ENCODE results near the gene STK32A.

Gene STK32A

DNA sequence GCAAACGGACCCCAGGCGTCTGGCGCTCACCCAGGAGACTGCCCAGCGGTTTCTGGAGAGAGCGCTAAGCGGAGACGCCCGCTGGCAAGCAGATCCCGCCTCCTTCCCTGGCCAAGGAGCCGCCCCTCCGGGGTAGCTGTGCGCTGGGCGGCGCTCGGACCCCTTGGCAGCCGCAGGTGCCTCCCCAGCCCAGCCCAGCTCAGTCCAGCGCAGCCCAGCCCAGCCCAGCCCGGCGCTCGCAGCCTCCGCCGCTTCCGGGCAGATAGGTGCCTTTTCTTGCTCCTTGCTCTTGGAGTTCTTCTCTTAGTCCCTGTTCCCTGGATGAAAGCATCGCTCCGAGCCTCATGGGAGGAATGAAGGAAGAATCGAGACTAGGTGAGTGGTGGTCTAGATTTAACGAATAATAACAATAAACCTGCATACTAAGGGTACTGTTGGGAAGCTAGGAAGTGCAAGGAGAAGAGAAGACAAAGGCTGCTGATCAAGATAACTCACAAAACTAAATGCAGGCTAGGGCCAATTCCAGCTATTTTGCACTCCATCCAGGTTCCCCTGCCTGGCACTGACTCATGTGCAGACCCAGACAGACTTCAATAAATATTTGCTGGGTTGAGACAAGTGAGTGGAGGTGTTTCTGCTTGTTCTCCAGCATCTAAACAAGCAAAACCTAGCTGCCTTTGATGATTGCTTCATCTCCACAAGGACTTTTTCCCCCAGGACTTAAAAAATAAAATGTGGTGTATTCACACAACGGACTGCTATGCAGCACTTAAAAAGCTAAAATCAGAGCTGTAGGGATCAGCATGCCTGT is at the start of gene STK32A:
TSS of gene STK32A (plus strand) at position 202 of the 811 bp plus-strand sequence. CDS start 4,609 bp downstream, outside the sequence.
- Mint-ChIP-seq H3K9me3 (peaks cover 3% of the 10 kb centered on the region), H3K27ac (no peak within 1 kb of the TSS), H3K4me1 (peaks cover 4% of the 10 kb centered on the region), H3K27me3 (peaks cover 38% of the 10 kb centered on the region), H3K36me3 (ENCODE audit: low read depth) (no peaks in the 10 kb centered on the region), H3K4me3 (no peak within 1 kb of the TSS)
- DNase-seq, result no peak
- no peak for ATAC-seq

DNA sequence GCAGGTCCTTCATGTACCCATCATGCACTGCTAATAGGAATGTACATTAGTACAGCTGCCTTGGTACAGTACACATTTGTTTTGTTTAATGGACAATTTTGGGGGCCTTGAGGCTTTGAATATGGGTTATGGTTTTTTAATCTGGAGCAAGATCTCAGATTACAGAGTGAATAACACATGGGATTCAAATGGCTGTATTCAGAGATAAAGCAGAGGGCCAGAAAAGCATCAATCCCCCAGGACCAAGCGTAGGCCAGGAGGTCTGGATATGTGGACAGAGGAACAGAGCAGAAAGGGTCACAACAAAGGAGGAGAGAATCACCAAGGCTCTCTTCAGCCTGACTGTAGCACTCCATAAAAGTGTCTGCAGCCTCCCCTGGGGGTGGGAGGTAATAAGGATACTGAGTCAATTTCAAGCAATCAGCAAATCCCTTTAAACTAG is 47.7 kb upstream of the STK32A start:
- DNase-seq (no peak), ATAC-seq (no peak)
- Mint-ChIP-seq H3K27ac (no peak overlapping the region), H3K36me3 (ENCODE audit: low read depth) (no peaks in the 10 kb centered on the region), H3K9me3 (no peaks in the 10 kb centered on the region), H3K27me3 (peaks cover 11% of the 10 kb centered on the region), H3K4me1 (peaks cover 2% of the 10 kb centered on the region), H3K4me3 (no peak overlapping the region)

DNA sequence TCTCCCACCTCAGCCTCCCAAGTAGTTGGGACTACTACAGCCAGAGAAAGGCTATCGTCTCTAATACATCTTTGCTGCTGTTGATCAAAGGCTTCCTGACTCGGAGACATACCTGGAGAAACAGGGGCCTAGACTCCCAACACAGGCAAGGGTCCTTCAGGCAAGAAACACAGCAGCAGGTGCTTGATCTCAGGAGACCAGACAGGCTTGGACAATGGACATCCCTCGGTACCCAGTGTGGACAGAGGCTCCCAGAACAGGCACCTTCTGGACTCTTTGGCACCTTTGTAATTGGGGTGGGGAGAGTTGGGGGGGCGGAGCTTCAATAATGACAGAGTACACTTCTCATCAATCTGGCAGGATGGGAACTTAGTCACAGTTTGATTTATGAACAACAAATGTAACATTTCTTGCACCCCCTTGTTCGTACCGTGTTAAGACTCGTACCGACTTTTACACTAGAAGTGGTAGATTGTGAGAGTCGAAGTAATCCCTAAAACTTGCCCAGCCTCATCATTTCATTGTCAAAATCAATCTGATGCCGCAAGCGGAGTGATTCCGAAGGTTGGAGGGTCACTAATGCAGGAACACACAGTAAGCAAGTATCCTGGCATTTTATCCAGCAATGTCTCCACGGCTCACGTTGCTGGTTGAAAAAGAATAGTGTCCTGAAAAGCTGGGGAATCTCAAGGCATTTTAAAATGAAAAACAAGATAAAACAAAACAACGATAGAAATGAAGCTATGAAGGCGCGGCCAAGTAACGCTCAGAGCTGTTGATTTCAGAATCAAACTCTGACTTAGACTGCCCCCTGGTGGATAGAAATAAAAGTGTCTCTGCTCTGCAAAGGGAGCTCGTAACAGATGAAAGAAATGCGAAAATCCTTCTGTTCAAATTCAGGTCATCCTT is 46.4 kb upstream of the STK32A start:
- H3K27ac Mint-ChIP-seq, result no peak overlapping the region
- no peak overlapping the region for H3K4me3 Mint-ChIP-seq
- H3K27me3 Mint-ChIP-seq, result peaks cover 15% of the 10 kb centered on the region
- no peaks in the 10 kb centered on the region for H3K36me3 Mint-ChIP-seq (ENCODE audit: low read depth)
- DNase-seq, result peak; percentile 42
- peak; percentile 52 for ATAC-seq
- H3K9me3 Mint-ChIP-seq, result no peaks in the 10 kb centered on the region
- H3K4me1 Mint-ChIP-seq, result peaks cover 2% of the 10 kb centered on the region

DNA sequence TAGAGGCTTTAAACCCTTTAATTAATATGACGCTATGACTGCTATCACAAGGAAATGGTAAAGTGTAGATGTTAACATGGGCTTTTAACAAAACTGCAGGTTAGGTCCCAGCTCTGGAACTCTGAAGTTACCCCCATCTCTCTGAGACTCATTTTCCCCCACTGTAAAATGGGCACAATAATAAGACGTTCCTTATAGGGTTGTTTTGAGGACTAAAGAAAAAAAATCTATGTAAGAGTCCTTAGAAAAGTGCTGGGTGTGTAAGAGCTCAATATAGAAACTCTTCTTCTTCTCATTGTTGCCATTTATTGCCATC is 45.8 kb upstream of the STK32A start:
- H3K27me3 Mint-ChIP-seq, result peaks cover 16% of the 10 kb centered on the region
- no peak for DNase-seq
- peaks cover 2% of the 10 kb centered on the region for H3K4me1 Mint-ChIP-seq
- no peak overlapping the region for H3K4me3 Mint-ChIP-seq
- no peaks in the 10 kb centered on the region for H3K36me3 Mint-ChIP-seq (ENCODE audit: low read depth)
- ATAC-seq, result no peak
- no peak overlapping the region for H3K27ac Mint-ChIP-seq
- no peaks in the 10 kb centered on the region for H3K9me3 Mint-ChIP-seq

DNA sequence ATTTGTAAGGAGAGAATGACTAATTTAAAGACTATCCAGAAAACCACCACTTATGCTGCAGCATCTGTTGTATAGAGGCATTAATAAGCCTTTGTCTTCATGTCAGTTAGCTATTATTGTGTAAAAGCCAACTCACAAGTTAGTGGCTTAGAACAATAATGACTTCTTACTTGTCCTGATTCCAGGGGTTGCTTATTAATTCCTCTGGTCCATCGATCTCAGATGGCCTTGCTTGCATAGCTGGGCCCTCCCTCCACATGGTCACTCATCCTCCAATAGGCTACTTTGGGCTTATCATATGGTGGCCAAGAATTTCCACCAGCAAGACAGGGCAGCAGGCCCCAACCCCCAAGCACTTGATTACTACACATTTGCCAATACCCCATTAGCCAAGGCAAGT is 44.5 kb upstream of the STK32A start:
- peaks cover 2% of the 10 kb centered on the region for H3K4me1 Mint-ChIP-seq
- no peak overlapping the region for H3K4me3 Mint-ChIP-seq
- no peak overlapping the region for H3K27ac Mint-ChIP-seq
- H3K27me3 Mint-ChIP-seq, result peaks cover 13% of the 10 kb centered on the region
- no peaks in the 10 kb centered on the region for H3K36me3 Mint-ChIP-seq (ENCODE audit: low read depth)
- no peaks in the 10 kb centered on the region for H3K9me3 Mint-ChIP-seq
- no peak for DNase-seq
- ATAC-seq, result no peak

DNA sequence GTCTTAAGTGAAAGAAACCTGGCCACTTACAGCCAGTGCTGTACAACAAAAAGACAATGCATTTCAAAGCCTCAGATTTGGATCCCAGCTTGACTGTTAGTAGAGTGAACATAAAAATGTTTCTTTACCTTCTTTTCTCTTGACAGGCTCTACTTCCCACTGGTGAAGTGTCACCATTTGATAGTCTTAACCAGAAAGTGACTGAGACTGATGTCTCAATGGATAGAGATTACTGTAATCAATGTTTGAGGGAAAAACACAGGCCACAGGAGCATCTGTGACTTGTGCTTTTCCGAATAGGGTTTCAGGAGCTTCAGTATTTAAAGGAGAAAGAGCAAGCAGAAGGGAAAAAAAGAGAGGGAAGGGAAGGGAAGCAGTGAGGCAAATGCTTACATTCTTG is 41.7 kb upstream of the STK32A start:
- Mint-ChIP-seq H3K36me3 (ENCODE audit: low read depth) (no peaks in the 10 kb centered on the region), H3K27ac (no peak overlapping the region), H3K27me3 (peaks cover 13% of the 10 kb centered on the region), H3K4me3 (no peak overlapping the region), H3K9me3 (no peaks in the 10 kb centered on the region), H3K4me1 (peaks cover 2% of the 10 kb centered on the region)
- DNase-seq (no peak), ATAC-seq (no peak)

DNA sequence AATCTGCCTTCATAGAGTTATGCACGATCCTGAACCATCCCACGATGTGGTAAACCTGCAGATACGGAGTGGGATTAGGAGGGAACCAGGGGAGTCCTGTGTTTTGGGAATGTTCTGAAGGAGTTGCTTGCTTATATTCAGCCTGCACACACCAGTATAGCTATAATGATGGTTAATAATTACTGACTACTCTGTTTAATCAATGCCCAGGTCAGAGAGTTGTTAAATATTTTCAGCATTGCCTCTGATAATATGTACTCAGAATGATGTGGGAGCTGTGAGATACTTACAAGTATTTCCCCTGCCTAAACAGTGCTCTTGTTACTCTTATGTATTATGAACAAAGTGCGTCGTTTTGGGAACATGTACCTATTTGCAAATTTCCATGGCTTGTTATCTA is 34.8 kb upstream of the STK32A start:
- H3K9me3 Mint-ChIP-seq, result no peaks in the 10 kb centered on the region
- no peak overlapping the region for H3K27ac Mint-ChIP-seq
- DNase-seq (no peak), ATAC-seq (no peak)
- H3K27me3 Mint-ChIP-seq, result peaks cover 6% of the 10 kb centered on the region
- no peaks in the 10 kb centered on the region for H3K36me3 Mint-ChIP-seq (ENCODE audit: low read depth)
- no peaks in the 10 kb centered on the region for H3K4me1 Mint-ChIP-seq
- no peak overlapping the region for H3K4me3 Mint-ChIP-seq

DNA sequence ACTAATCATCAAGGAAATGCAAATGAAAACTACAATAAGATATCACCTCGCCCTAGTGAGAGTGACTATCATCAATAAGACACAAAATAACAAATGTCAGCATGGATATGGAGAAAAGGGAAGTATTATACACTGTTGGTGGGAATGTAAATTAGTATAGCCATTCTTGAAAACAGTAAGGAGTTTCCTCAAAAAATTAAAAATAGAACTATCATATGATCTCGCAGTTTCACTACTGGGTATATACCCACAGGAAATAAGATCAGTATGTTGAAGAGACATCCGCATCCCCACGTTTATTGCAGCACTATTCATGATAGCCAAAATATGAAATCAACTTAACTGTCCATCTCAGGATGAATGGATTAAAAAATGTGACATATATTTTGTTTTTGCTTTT is 31.6 kb upstream of the STK32A start:
- ATAC-seq (no peak), DNase-seq (no peak)
- no peaks in the 10 kb centered on the region for H3K9me3 Mint-ChIP-seq
- H3K27ac Mint-ChIP-seq, result no peak overlapping the region
- peaks cover 7% of the 10 kb centered on the region for H3K27me3 Mint-ChIP-seq
- H3K4me3 Mint-ChIP-seq, result no peak overlapping the region
- no peaks in the 10 kb centered on the region for H3K4me1 Mint-ChIP-seq
- H3K36me3 Mint-ChIP-seq (ENCODE audit: low read depth), result no peaks in the 10 kb centered on the region

DNA sequence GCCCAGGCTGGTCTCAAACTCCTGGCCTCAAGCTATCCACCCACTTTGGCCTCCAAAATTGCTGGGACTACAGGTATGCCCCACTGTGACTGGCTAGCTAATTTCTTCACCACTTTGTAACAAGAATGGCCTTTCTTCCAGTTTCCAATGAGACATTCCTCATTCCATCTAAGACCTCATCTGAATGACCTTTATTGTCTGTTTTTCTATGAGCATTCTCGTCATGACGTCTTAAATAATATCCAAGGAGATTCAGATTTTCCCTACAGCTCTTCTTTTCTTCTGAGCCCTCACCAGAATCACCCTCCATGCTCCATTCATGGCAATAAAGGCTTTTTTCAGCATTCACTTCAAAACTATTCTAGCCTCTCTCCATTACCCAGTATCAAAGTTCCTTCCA is 30.2 kb upstream of the STK32A start:
- Mint-ChIP-seq H3K27ac (no peak overlapping the region), H3K9me3 (no peaks in the 10 kb centered on the region), H3K27me3 (peaks cover 7% of the 10 kb centered on the region), H3K4me1 (no peaks in the 10 kb centered on the region), H3K36me3 (ENCODE audit: low read depth) (no peaks in the 10 kb centered on the region), H3K4me3 (no peak overlapping the region)
- DNase-seq (no peak), ATAC-seq (no peak)

DNA sequence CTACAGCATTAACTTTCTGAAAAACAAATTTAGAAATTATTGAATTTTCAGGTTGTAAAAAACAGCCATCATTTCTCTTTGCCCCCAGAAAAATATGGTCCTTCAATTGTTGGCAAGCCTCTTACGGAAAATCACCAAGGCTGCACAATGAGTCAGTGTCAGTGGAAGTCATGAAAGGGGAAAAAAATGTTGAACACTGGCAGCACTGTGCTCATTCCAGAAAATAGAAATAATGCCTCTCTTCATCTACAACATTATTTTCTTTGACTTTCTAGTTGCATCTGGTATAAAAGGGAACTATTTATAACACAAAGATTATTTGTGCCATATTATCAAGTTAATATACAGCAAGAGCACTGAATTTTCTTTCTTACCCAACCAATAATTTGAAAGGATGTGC is 26.7 kb upstream of the STK32A start:
- Mint-ChIP-seq H3K4me1 (no peaks in the 10 kb centered on the region), H3K36me3 (ENCODE audit: low read depth) (no peaks in the 10 kb centered on the region), H3K27me3 (peaks cover 4% of the 10 kb centered on the region), H3K4me3 (no peak overlapping the region), H3K27ac (no peak overlapping the region), H3K9me3 (no peaks in the 10 kb centered on the region)
- ATAC-seq (no peak), DNase-seq (no peak)

DNA sequence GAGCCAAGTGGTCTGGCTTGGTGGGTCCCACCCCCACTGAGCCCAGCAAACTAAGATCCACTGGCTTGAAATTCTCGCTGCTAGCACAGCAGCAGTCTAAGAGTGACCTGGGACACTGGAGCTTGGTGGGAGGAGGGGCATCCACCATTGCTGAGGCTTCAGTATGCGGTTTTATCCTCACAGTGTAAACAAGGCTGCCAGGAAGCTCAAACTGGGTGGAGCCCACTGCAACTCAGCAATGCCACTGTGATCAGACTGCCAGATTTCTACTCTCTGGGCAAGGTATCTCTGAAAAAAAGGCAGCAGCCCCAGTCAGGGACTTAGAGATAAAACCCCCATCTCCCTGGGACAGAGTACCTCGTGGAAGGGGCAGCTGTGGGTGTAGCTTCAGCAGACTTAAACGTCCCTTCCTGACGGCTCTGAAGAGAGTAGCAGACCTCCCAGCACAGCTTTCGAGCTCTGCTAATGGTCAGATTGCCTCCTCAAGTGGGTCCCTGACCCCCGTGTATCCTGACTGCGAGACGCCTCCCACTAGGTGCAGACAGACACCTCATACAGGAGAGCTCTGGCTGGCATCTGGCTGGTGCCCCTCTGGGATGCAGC is 18.2 kb upstream of the STK32A start:
- DNase-seq, result no peak
- no peak for ATAC-seq
- no peak overlapping the region for H3K27ac Mint-ChIP-seq
- no peak overlapping the region for H3K4me3 Mint-ChIP-seq
- H3K27me3 Mint-ChIP-seq, result no peaks in the 10 kb centered on the region
- H3K4me1 Mint-ChIP-seq, result no peaks in the 10 kb centered on the region
- H3K36me3 Mint-ChIP-seq (ENCODE audit: low read depth), result no peaks in the 10 kb centered on the region
- H3K9me3 Mint-ChIP-seq, result peaks cover 5% of the 10 kb centered on the region

DNA sequence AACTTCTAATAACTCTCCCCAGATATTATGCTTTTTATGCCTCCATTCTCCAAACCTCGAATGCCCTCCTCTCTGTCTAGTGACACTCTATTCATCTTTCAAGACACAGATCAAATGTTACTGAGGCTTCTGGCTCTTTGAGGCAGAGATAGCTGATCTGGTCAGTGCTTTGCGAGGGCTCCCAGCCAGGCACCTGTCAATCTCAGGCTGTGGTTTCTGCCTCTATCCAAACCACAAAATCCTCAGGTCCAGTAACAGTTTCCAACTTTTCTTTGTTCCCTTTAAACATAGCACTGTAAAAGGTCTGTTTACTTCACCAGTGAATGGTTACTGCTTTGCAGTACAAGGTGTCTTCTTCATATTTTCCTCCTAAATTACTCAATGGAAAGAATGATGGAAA is 11.5 kb upstream of the STK32A start:
- H3K9me3 Mint-ChIP-seq, result peaks cover 5% of the 10 kb centered on the region
- DNase-seq, result no peak
- no peaks in the 10 kb centered on the region for H3K27me3 Mint-ChIP-seq
- H3K4me3 Mint-ChIP-seq, result no peak overlapping the region
- no peak overlapping the region for H3K27ac Mint-ChIP-seq
- no peaks in the 10 kb centered on the region for H3K4me1 Mint-ChIP-seq
- no peak for ATAC-seq
- H3K36me3 Mint-ChIP-seq (ENCODE audit: low read depth), result no peaks in the 10 kb centered on the region

DNA sequence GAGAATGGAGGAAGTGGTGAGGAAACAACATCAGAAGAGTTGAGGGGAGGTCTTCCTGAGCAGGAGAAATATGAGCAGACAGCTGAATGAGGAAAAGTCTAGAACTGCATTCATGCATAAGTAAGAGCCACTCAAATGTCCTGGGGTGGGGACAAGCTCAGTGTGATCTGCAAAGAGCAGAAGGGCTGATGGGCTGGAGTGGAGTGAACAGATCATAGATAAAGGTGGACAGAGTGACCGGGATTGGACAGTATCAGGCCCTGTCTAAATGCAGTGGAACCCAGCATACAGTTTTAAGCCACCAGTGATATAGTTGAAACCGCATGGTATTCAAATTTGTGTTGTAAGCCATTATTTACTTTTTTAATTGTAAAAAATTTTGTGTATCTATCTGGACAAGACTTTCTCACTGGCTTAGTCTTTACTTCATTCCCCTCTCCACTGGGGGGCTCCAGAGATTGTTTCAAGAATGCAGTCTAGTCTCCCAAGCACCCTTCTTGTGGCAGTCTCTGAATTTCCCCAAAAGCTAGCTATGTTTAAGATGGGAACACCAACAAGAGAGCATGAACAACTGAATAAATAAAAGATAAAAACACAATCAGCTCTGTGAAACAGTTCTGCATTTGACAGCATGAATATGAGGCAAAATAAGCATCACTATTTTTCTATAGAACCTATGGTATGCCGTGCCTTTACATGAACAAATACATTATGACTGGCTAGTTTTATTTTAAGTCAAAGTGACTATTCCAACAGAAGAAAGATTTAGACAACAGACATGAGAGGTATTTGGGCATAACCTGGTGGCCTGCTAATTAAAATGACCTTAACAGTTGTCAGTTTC is 10.7 kb upstream of the STK32A start:
- no peak for DNase-seq
- H3K36me3 Mint-ChIP-seq (ENCODE audit: low read depth), result no peaks in the 10 kb centered on the region
- H3K4me3 Mint-ChIP-seq, result no peak overlapping the region
- H3K9me3 Mint-ChIP-seq, result peaks cover under 1% of the 10 kb centered on the region
- ATAC-seq, result no peak
- H3K27me3 Mint-ChIP-seq, result no peaks in the 10 kb centered on the region
- no peaks in the 10 kb centered on the region for H3K4me1 Mint-ChIP-seq
- no peak overlapping the region for H3K27ac Mint-ChIP-seq

DNA sequence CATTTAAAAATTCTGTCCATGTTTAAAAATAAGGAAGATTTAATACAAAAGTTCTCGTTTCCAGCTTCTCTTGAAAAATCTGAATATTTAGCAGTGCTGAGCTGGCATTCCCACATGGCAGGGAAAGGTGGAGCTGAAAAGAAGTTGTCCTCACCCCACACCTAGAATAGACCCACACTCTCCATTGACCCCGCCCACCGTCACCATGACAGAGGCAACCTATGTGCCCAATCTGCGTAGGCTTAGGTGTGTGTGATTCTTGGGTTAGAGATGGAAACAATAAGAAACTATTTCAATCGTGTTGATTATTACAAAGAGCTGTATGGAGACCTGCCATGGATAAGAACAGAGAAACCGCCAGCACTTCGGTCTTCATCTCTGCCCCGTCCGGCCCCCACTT is 8.9 kb upstream of the STK32A start:
- Mint-ChIP-seq H3K36me3 (ENCODE audit: low read depth) (no peaks in the 10 kb centered on the region), H3K4me1 (no peaks in the 10 kb centered on the region), H3K9me3 (peaks cover under 1% of the 10 kb centered on the region), H3K27ac (no peak overlapping the region), H3K4me3 (no peak overlapping the region), H3K27me3 (peaks cover 3% of the 10 kb centered on the region)
- ATAC-seq, result no peak
- no peak for DNase-seq
